Kidney capillary endothelial cell (primary cell): ENCODE measurements around the gene POLR1C.
"Not testable (repeated sequence)": the region's sequence is repeated elsewhere in the genome, so short reads cannot be mapped to it uniquely, and the experiment has no call there.

Experiments used
- DNase-seq: peaks from one replicate; pipeline ENCODE4 v3.0.0-alpha.2; 2018; ENCODE audit warnings: low spot score

Gene POLR1C

GRCh38 chr6:43509984-43510826 is 6.7 kb upstream of the POLR1C start, which contains the start of gene LRRC73:
Gene LRRC73, minus strand, starts transcription at chr6:43510346. Its CDS starts 561 bp downstream, at chr6:43509785.
- DNase-seq, result peak; percentile 78

DNA sequence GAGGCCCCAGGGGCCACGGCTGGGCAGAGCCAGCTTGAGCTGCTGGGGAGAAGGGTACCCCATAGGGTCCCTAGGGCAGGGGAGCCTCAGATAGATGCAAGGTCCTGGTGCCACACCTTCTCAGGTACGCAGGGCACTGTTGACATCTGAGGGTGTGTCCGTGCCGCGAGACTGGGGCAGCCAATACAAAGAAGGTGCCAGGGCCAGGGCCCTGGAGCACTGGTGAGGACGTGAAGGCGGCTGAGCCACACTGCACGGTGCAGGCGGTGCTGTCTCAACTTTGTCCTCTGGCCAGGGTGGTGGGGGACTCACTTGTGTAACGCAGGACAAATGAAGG is 6.1 kb upstream of the POLR1C start:
- no peak for DNase-seq

- no peak for DNase-seq
Observed at GRCh38 chr6:43511824-43512415, 5.0 kb upstream of the POLR1C start.

DNA sequence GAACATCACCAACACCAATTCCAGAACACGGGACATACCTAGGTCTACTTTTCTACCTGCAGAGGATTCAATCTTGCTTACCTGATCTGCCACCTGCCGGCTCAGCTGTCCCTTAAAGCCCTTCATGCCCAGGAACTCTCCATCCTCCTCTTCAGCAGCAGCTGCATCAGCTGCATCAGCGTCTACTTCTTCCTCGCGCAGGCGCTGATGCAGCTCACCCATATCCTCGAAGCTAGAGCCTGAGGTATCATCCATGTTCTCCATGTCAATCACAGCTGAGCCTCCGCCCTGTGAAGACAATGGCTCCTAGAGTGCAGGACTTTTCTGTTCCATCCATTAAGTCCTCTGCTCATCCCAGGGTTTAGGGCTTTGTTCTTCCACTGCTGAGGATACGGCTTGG is 1.1 kb upstream of the POLR1C start:
- DNase-seq, result no peak

DNA sequence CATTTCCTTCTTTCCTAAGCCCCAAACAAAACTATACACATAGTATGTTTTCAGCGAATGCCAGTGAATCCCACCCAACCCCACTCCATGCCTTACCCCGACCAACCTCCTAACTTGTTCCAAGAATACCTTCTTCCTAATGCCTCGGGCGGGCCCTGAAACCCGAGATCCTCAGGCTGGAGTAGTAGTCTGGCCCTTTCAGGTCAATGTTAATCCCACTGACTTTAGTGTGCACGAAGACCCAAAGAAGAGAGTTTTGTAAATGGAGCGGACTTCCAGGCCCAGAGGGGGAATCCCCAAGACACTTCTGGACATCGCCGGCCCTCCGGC is 557 bp upstream of the POLR1C start:
- no peak for DNase-seq

DNA sequence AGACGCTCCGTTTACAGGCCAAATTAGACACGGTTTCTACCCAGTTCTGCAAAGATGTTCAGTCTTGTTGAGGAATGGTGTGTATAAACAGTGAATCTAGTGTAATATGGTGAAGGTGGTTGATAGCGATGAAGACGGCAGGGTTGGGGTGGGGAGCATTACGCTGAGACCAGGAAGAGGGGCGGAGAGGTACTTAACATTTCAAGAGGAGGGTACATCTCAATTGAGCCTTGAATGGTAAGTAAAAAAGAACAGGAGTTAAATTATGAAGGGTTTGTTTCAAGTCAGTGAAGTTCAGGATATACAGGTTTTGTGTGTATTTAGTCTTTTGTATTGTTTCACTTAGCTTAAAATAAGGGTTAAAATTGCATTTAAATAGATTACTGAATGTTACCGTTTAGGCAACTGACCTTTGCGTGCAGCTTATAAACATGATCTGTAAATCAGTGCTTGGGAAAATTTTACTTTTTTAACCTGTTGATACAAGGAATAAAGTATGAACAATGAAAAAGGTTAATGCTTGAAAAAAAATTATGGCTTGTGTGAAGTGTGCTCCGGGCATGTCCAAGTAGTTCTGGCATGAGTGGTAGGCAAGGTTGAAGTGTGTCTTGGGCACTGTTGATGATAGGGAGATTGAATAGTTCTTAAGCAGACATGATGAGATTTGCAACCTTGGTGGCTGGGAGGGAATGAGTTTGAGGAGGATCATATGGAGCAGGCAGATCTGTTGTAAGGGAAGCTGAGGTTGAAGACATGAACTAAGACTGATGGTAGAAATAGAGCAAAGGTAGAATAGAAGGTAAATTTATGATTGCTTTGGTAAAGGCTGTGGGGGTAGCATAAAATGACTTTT is 842 bp downstream of the POLR1C start:
- peak; percentile 33 for DNase-seq

GRCh38 chr6:43520097-43520496 is 3.2 kb downstream of the POLR1C start:
- no peak for DNase-seq

DNA sequence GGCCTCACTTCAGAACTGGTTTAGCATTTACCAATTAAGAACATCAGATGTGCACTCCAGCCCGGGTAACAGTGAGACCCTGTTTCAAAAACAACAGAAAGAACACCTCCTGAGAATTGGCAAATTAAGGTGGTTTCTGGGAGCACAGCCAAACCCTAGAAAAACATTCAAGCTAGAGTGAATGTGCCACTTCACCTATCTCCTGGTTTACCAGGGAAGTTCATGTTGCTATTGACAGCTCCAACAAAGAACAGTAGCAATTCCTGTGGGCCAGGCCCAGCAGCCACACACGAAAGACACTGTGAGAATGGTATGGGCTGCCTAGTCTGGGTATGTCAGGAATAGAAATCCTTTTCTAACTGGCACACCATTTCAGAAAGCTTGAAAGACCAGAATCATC is 4.9 kb downstream of the POLR1C start:
- DNase-seq, result no peak

DNA sequence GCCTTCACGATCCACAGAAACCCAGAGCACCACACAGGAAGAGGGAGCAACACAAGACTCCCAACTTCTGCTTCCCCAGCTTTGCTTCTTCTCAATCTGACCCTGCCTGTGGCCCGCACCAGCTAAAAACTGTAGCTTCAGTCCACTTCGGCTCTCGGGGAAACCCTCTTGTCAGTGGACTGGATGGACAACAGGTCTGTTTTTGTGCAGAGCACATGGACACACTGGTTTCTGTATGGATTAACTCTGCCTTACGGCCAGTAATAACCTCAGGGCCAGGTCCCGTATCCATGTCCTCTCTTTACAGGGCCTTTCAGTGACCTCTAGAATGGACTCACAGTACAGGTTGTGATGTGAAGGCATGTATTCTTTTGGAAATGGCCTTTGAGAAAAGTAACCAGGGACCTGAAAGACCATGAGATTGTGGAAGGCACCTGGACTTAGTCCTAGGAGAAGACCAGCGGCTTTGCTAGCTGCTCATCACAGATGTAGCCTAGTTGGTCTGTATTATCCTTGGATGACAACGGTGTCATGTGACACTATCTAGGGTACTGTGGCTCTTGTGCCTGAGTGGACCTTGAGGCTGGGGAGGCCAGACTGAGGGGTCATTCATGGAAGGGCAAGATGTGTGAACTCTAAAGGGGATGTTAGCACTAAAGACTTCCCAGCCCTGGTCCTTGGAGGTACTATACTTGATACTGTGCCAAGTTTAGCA is 5.8 kb downstream of the POLR1C start:
- no peak for DNase-seq

DNA sequence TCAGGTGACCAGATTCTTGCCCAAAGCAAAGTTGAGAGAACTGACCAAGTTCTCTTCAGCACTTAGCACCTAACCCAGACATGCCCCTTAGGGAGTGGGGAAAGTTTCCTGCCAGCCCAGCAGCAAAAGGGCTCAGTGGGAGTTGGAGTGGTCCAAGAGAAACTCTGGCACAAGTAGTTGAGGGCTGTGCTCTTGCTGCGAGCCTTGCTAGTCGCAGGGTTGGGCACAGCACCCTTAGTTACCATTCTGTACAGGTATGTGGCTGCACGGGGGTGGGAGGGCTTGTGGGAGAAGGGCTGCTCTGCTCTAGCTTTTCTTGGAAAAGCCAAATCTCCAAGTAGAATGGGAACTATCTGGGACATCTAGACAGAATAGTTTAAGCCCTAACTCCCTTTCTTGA is 6.4 kb downstream of the POLR1C start:
- no peak for DNase-seq

GRCh38 chr6:43524483-43524961 is 7.6 kb downstream of the POLR1C start:
- DNase-seq, result no peak

- no peak for DNase-seq
Observed at GRCh38 chr6:43532201-43532600, 15.3 kb downstream of the POLR1C start.

DNA sequence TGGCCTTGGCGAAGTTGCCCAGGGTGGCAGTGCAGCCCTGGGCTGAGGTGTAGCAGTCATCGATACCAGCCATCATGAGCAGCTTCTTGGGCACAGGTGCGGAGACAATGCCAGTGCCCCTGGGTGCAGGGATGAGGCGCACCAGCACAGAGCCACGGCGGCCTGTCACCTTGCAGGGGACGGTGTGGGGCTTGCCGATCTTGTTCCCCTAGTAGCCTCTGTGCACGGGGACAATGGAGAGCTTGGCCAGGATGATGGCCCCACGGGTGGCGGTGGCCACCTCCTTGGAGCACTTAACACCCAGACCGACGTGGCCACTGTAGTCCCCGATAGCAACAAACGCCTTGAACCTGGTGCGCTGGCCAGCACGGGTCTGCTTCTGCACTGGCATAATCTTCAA is 22.1 kb downstream of the POLR1C start:
- DNase-seq, result not testable (repeated sequence)

- not testable (repeated sequence) for DNase-seq
Observed at GRCh38 chr6:43539409-43539808, 22.5 kb downstream of the POLR1C start.

DNA sequence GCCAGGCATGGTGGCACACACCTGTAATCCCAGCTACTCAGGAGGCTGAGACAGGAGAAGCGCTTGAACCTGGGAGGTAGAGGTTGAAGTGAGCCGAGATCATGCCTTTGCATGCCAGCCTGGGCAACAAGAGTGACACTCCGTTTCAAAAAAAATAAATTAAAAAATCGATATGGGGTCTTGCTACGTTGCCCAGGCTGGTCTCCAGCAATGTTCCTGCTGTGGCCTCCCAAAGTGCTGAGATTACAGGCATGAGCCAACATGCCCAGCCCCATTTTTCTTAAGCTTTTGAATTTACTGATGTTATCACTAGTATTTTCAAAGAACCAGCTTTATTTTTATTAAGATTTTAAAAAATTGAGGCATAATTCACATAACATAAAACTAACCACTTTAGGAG is 23.6 kb downstream of the POLR1C start:
- no peak for DNase-seq

DNA sequence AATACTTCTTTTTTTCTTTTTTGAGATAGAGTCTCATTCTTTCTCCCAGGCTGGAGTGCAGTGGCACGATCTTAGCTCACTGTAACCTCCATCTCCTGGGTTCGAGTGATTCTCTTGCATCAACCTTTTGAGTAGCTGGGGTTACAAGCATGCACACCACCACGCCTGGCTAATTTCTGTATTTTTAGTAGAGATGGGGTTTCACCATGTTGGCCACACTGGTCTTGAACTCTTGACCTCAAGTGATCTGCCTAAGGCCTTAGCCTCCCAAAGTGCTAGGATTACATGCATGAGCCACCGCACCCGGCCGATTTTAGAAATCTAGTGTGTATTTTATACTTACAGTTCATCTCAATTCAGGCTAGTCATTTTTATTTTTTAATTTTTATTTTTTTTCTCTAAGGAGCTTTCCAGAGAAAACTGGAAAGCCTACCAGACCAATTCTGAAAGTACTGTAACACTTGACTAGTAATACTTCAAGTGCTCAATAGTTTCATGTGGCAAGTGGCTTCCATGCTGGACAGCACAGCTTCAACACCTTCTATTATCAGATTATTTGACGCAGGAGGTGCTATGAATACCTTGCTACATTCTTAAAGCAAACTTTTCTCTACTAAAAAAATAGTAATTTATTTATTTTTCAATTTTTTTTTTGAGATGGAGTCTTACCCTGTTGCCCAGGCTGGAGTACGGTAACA is 25.0 kb downstream of the POLR1C start:
- no peak for DNase-seq

GRCh38 chr6:43544461-43544860 is 27.6 kb downstream of the POLR1C start:
- DNase-seq, result no peak

DNA sequence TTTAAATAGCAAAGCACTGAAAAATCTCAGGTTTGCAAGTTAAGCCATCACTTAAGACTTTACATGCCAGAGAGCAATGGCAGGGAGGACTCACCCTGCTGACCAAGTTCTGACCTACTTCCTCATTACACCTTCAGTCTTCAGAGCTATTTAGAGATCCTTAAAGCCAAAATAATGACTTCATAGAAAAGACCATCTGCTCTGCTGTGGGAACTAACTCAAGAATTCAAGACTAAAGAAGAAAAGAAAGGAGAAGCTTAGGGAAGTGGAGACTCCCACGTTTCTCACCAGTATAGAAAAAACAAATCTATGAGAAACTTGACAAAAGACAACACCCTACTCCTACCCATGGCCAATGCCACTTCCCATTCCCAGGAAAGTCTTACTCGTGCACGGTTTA is 30.3 kb downstream of the POLR1C start:
- DNase-seq, result no peak

- DNase-seq, result not testable (repeated sequence)
Observed at GRCh38 chr6:43557620-43558019, 40.7 kb downstream of the POLR1C start.

GRCh38 chr6:43559328-43559727 is 42.4 kb downstream of the POLR1C start:
- no peak for DNase-seq

- no peak for DNase-seq
Observed at GRCh38 chr6:43570876-43571441, 54.1 kb downstream of the POLR1C start.
